Panc1 (cell line): ENCODE results near the gene FAM81A. TPM values are rescaled to one million over a fixed set of nuclear protein-coding genes. Genes with fewer than 3 reads are reported as not detected.

Source experiments
- ATAC-seq: fragments of 200-7000 bp; cut with Tn5 transposase; 2 replicates; pipeline ENCODE4 v1.9.1; 2020; ENCODE audit warnings: mild to moderate bottlenecking, moderate library complexity
- BruUV-seq: library from RNA; stranded (reverse); fragments of 400-500 nt; replicated peaks from 2 replicates; lab custom pipeline; 2021; lab: Mats Ljungman, UMichigan
- CTCF ChIA-PET: fragments of 300-600 bp; sonication (Branson Sonifier 250); formaldehyde crosslinking; loops from one replicate; lab custom pipeline; 2022; ENCODE audit warnings: antibody characterized with exemption; lab: Charles Lee
- POLR2A ChIA-PET: fragments of 300-600 bp; sonication (Branson Sonifier 250); formaldehyde crosslinking; loops from one replicate; lab custom pipeline; 2022; ENCODE audit warnings: antibody characterized with exemption; lab: Charles Lee
- DNase-seq: peaks from one replicate; pipeline ENCODE4 v3.0.0-alpha.2; 2010; ENCODE audit warnings: low read depth, low spot score
- H3K27ac ChIP-seq: 2 replicates; pipeline ENCODE4 v1.5.1; 2011; ENCODE audit warnings: mild to moderate bottlenecking, low read length, inconsistent platforms
- H3K27me3 ChIP-seq: fragments of 200-500 bp; sonication (Bioruptor generic); 2 replicates; pipeline ENCODE4 v1.6.0; 2014; ENCODE audit warnings: low read length, inconsistent platforms; ENCODE audit not compliant: control insufficient read depth, insufficient read depth
- H3K36me3 ChIP-seq: fragments of 200-500 bp; sonication (Bioruptor generic); 2 replicates; pipeline ENCODE4 v1.5.1; 2014; ENCODE audit warnings: inconsistent platforms, mild to moderate bottlenecking, low read length, moderate library complexity; ENCODE audit not compliant: control insufficient read depth, insufficient read depth
- H3K4me1 ChIP-seq: 2 replicates; pipeline ENCODE4 v1.5.1; 2011; ENCODE audit warnings: inconsistent platforms, mild to moderate bottlenecking, low read length, moderate library complexity; ENCODE audit not compliant: control insufficient read depth, insufficient read depth
- H3K4me3 ChIP-seq, 2 experiments: 2 replicates each; pipeline ENCODE4 v1.5.1; 2011 to 2012; ENCODE audit warnings: low read depth in 2 of 2, low read length in 2 of 2, mild to moderate bottlenecking in 2 of 2, inconsistent platforms in 1 of 2, moderate library complexity in 1 of 2
- H3K9me3 ChIP-seq: fragments of 200-500 bp; sonication (Bioruptor generic); 2 replicates; pipeline ENCODE4 v1.5.1; 2014; ENCODE audit warnings: low read depth, mild to moderate bottlenecking, inconsistent platforms, low read length, moderate library complexity; ENCODE audit not compliant: control insufficient read depth, insufficient read depth
- CTCF ChIP-seq: fragments of 450-650 bp; IDR thresholded peaks from 2 replicates; pipeline ENCODE4 v1.5.1; 2017; ENCODE audit warnings: mild to moderate bottlenecking
- POLR2AphosphoS5 ChIP-seq: IDR thresholded peaks from 2 replicates; pipeline ENCODE4 v1.6.1; 2012; ENCODE audit warnings: mild to moderate bottlenecking, low read depth, low read length, moderate library complexity
- REST ChIP-seq, 2 experiments: IDR thresholded peaks; 2 replicates each; pipeline ENCODE4 v1.6.1; 2011 to 2012; ENCODE audit warnings: low read depth in 2 of 2, control low read depth in 1 of 2, low read length in 1 of 2, mild to moderate bottlenecking in 1 of 2, moderate library complexity in 1 of 2; ENCODE audit not compliant: insufficient read depth in 1 of 2
- SIN3A ChIP-seq: IDR thresholded peaks from 2 replicates; pipeline ENCODE4 v1.6.1; 2012; ENCODE audit warnings: low read depth, mild to moderate bottlenecking, low read length, moderate library complexity, borderline replicate concordance; ENCODE audit not compliant: insufficient read depth
- TCF7L2 ChIP-seq: IDR thresholded peaks from 2 replicates; pipeline ENCODE4 v1.6.1; 2011; ENCODE audit warnings: mild to moderate bottlenecking, low read depth, low read length, inconsistent platforms
- in situ Hi-C: cut with HindIII; loops from 2 replicates; pipeline ENCODE4 v1.10.0; 2016; ENCODE audit warnings: low sequenced_read_pairs, low pct_unique_long_range_greater_than_20kb
- intact Hi-C: fragments of 100-400 bp; cut with micrococcal nuclease; formaldehyde crosslinking; loops from one replicate; pipeline ENCODE4 v1.10.0; 2022; ENCODE audit not compliant: unreplicated experiment
- total RNA-seq: library from RNA; stranded (reverse); gene quantifications from one replicate; pipeline ENCODE4 v1.2.1, GENCODE V29; 2021; ENCODE audit not compliant: unreplicated experiment

The FAM81A gene
- total RNA-seq, 1 experiment from 2014 or later: 7.3 TPM

GRCh38 chr15:59447367-59447766 is 9.4 kb downstream of the FAM81A start:
- Histone ChIP-seq H3K4me1 (no peaks in the 10 kb centered on the region), H3K4me3 (no peak overlapping the region), H3K36me3 (no peaks in the 10 kb centered on the region), H3K27ac (no peak overlapping the region), H3K9me3 (no peaks in the 10 kb centered on the region), H3K27me3 (no peaks in the 10 kb centered on the region)
- ATAC-seq (no peak), DNase-seq (no peak)
- POLR2A ChIA-PET: no interaction called here
- CTCF ChIA-PET: no interaction called here
- TF ChIP-seq TCF7L2: no peak
- in situ Hi-C loops: no loop called here
- BruUV-seq: no TSS peak
- intact Hi-C loops: no loop called here

GRCh38 chr15:59448871-59449270 is 10.9 kb downstream of the FAM81A start:
- no peak overlapping the region for H3K4me3 ChIP-seq
- no peak overlapping the region for H3K27ac ChIP-seq
- POLR2A ChIA-PET: no interaction called here
- no peaks in the 10 kb centered on the region for H3K4me1 ChIP-seq
- H3K36me3 ChIP-seq: no peaks in the 10 kb centered on the region
- no peak for DNase-seq
- BruUV-seq: no TSS peak
- no peak for ATAC-seq
- intact Hi-C loops: no loop called here
- in situ Hi-C loops: no loop called here
- H3K27me3 ChIP-seq: no peaks in the 10 kb centered on the region
- TF ChIP-seq CTCF (no peak), TCF7L2 (no peak), POLR2AphosphoS5 (no peak), SIN3A (no peak)
- CTCF ChIA-PET: interaction anchor here (0.6 kb wide), 1 partner anchor 469 kb away, joined by 4 read pairs; no protein-coding TSS in a partner anchor
- H3K9me3 ChIP-seq: no peaks in the 10 kb centered on the region

GRCh38 chr15:59453474-59454215 is 15.7 kb downstream of the FAM81A start:
- DNase-seq: no peak
- intact Hi-C loops: no loop called here
- no peaks in the 10 kb centered on the region for H3K36me3 ChIP-seq
- no peaks in the 10 kb centered on the region for H3K27me3 ChIP-seq
- H3K27ac ChIP-seq: no peak overlapping the region
- ChIA-PET POLR2A (no interaction called here), CTCF (no interaction called here)
- no peak for ATAC-seq
- in situ Hi-C loops: no loop called here
- no peak for TF ChIP-seq SIN3A
- no peak for TF ChIP-seq REST (IDR thresholded peaks at IDR 0.05; ENCODE audit: insufficient read depth in 1 of 2, low read depth in 2 of 2, low read length in 1 of 2)
- TF ChIP-seq POLR2AphosphoS5: no peak
- no peak for TF ChIP-seq CTCF
- no peak for TF ChIP-seq TCF7L2
- no peak overlapping the region for H3K4me3 ChIP-seq
- no peaks in the 10 kb centered on the region for H3K9me3 ChIP-seq
- no TSS peak for BruUV-seq
- H3K4me1 ChIP-seq: no peaks in the 10 kb centered on the region
